Measurements from ENCODE around the gene KIRREL2. TPM values are rescaled to one million over a fixed set of nuclear protein-coding genes. Genes with fewer than 3 reads are reported as not detected.

Gene KIRREL2
- total RNA-seq, 1 experiment from 2014 or later, result 0.26 TPM

DNA sequence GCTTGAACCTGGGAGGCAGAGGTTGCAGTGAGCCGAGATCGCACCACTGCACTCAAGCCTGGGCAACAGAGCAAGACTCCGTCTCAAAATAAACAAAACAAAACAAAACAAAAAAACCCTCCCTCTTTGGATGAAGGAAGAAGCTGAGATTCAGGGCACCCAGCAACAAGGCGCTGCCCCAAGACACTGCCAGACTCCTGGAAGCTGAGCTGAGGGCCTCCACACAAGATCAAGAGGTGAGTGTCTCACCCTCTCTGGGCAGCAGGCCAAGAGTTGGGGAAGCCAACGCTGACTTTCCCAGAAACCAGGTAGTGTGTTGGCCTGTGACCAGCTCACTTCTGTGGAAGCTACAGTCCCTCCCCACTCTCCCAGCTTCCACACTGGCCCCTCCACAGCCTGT is 55.1 kb downstream of the KIRREL2 start:
- no TSS peak for BruUV-seq (replicated peaks)
- intact Hi-C loops (cut with micrococcal nuclease; ENCODE audit: unreplicated experiment), result no loop called here
- Mint-ChIP-seq H3K9me3 (ENCODE audit: low read depth, unreplicated experiment) (no peaks in the 10 kb centered on the region), H3K4me3 (ENCODE audit: low read depth, unreplicated experiment) (no peak overlapping the region), H3K4me1 (ENCODE audit: low read depth, unreplicated experiment) (no peaks in the 10 kb centered on the region), H3K27ac (ENCODE audit: unreplicated experiment) (no peak overlapping the region), H3K36me3 (ENCODE audit: insufficient read depth, unreplicated experiment) (no peaks in the 10 kb centered on the region), H3K27me3 (ENCODE audit: unreplicated experiment) (peaks cover 14% of the 10 kb centered on the region)
- TF ChIP-seq, protein P1, sequence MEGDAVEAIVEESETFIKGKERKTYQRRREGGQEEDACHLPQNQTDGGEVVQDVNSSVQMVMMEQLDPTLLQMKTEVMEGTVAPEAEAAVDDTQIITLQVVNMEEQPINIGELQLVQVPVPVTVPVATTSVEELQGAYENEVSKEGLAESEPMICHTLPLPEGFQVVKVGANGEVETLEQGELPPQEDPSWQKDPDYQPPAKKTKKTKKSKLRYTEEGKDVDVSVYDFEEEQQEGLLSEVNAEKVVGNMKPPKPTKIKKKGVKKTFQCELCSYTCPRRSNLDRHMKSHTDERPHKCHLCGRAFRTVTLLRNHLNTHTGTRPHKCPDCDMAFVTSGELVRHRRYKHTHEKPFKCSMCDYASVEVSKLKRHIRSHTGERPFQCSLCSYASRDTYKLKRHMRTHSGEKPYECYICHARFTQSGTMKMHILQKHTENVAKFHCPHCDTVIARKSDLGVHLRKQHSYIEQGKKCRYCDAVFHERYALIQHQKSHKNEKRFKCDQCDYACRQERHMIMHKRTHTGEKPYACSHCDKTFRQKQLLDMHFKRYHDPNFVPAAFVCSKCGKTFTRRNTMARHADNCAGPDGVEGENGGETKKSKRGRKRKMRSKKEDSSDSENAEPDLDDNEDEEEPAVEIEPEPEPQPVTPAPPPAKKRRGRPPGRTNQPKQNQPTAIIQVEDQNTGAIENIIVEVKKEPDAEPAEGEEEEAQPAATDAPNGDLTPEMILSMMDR (IDR thresholded peaks at IDR 0.05; ENCODE audit: unreplicated experiment), result no peak
- CTCF ChIA-PET, result interaction anchor here (1.2 kb wide), 1 partner anchor 12 kb away, joined by 3 read pairs; the partner anchor contains the start of gene NFKBID
- DNase-seq, result peak; percentile 53

DNA sequence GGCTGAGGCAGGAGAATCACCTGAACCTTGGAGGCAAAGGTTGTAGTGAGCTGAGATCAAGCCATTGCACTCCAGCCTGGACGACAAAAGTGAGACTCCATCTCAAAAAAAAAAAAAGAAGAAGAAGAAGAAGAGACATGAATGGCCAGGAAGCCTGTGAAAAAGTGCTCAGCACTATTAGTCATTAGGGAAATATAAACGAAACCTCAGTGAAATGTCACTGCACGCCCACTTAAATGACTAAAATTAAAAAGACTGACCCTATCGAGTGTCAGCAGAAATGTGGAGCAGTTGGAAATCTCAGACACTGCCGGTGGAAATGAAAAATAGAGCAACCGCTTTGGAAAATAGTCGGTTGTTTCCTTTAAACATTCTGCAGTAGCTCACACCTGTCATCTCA is 56.9 kb downstream of the KIRREL2 start:
- H3K27me3 Mint-ChIP-seq (ENCODE audit: unreplicated experiment), result peaks cover 14% of the 10 kb centered on the region
- no TSS peak for BruUV-seq (replicated peaks)
- H3K4me1 Mint-ChIP-seq (ENCODE audit: low read depth, unreplicated experiment), result no peaks in the 10 kb centered on the region
- H3K9me3 Mint-ChIP-seq (ENCODE audit: low read depth, unreplicated experiment), result no peaks in the 10 kb centered on the region
- intact Hi-C loops (cut with micrococcal nuclease; ENCODE audit: unreplicated experiment), result no loop called here
- TF ChIP-seq, protein P1 (IDR thresholded peaks at IDR 0.05; ENCODE audit: unreplicated experiment), result no peak
- CTCF ChIA-PET, result no interaction called here
- DNase-seq, result no peak
- H3K27ac Mint-ChIP-seq (ENCODE audit: unreplicated experiment), result no peak overlapping the region
- H3K4me3 Mint-ChIP-seq (ENCODE audit: low read depth, unreplicated experiment), result no peak overlapping the region
- no peaks in the 10 kb centered on the region for H3K36me3 Mint-ChIP-seq (ENCODE audit: insufficient read depth, unreplicated experiment)

DNA sequence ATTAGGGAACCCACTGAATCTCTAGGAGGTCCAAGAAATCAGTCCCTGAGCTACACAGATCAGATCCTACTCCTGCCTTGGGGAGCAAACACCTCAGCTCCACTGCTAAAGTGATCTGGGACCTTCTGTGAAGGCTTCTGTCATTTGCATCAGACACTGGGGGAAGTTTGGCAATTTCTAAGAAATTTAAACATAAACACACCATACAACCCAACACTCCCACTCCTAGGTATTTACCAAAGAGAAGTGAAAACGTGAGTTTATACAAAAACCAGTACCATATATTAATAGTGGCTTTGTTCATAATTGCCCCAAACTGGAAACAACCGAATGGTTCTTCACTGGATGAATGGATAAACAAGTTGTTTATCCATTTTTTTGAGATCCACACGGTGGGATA is 58.7 kb downstream of the KIRREL2 start:
- Mint-ChIP-seq H3K9me3 (ENCODE audit: low read depth, unreplicated experiment) (no peaks in the 10 kb centered on the region), H3K4me3 (ENCODE audit: low read depth, unreplicated experiment) (no peak overlapping the region), H3K4me1 (ENCODE audit: low read depth, unreplicated experiment) (no peaks in the 10 kb centered on the region), H3K36me3 (ENCODE audit: insufficient read depth, unreplicated experiment) (no peaks in the 10 kb centered on the region), H3K27me3 (ENCODE audit: unreplicated experiment) (peaks cover 27% of the 10 kb centered on the region), H3K27ac (ENCODE audit: unreplicated experiment) (no peak overlapping the region)
- intact Hi-C loops (cut with micrococcal nuclease; ENCODE audit: unreplicated experiment), result no loop called here
- CTCF ChIA-PET, result interaction anchor here (0.8 kb wide), 1 partner anchor 12 kb away, joined by 4 read pairs; no protein-coding TSS in a partner anchor
- TF ChIP-seq, protein P1 (IDR thresholded peaks at IDR 0.05; ENCODE audit: unreplicated experiment), result no peak
- BruUV-seq (replicated peaks), result no TSS peak
- DNase-seq, result no peak

Other genes with a start within 250 kb of the KIRREL2 start
- 35.3 and 38.0 TPM in 2 replicates for gene HAUS5, start 244.2 kb upstream of the KIRREL2 start, total RNA-seq (2022)
- 148 and 162 TPM in 2 replicates for gene RBM42, start 227.9 kb upstream of the KIRREL2 start, total RNA-seq (2022)
- 1.3 TPM in 1 of 2 replicates, not detected in the other for gene ETV2, start 215.2 kb upstream of the KIRREL2 start, total RNA-seq (2022)
- gene COX6B1, start 208.6 kb upstream of the KIRREL2 start, total RNA-seq (2022), result 488 and 497 TPM in 2 replicates
- gene UPK1A, start 190.4 kb upstream of the KIRREL2 start, total RNA-seq (2022), result not detected in 2 replicates
- gene ZBTB32, start 152.4 kb upstream of the KIRREL2 start, total RNA-seq (2022), result not detected in 2 replicates
- gene KMT2B, start 138.9 kb upstream of the KIRREL2 start, total RNA-seq (2022), result 65.2 and 65.3 TPM in 2 replicates
- gene IGFLR1, start 114.5 kb upstream of the KIRREL2 start, total RNA-seq (2022), result 9.2 and 9.9 TPM in 2 replicates
- gene U2AF1L4, start 111.5 kb upstream of the KIRREL2 start, total RNA-seq (2022), result 15.1 and 16.2 TPM in 2 replicates
- gene PSENEN, start 111.3 kb upstream of the KIRREL2 start, total RNA-seq (2022), result 114 and 126 TPM in 2 replicates
- gene LIN37, start 108.3 kb upstream of the KIRREL2 start, total RNA-seq (2022), result 12.4 and 15.9 TPM in 2 replicates
- gene HSPB6, start 99.9 kb upstream of the KIRREL2 start, total RNA-seq (2022), result 0.71 and 0.93 TPM in 2 replicates
- gene PROSER3, start 98.7 kb upstream of the KIRREL2 start, total RNA-seq (2022), result 70.3 and 70.7 TPM in 2 replicates
- 16.8 and 27.0 TPM in 2 replicates for gene ARHGAP33, start 81.3 kb upstream of the KIRREL2 start, total RNA-seq (2022)
- not detected in 2 replicates for gene PRODH2, start 44.1 kb upstream of the KIRREL2 start, total RNA-seq (2022)
- gene NPHS1, start 4.4 kb upstream of the KIRREL2 start, total RNA-seq (2022), result not detected in 2 replicates
- gene APLP1, start 11.7 kb downstream of the KIRREL2 start, total RNA-seq (2022), result 11.5 and 15.8 TPM in 2 replicates
- 14.9 and 15.6 TPM in 2 replicates for gene NFKBID, start 43.6 kb downstream of the KIRREL2 start, total RNA-seq (2022)
- gene HCST, start 45.6 kb downstream of the KIRREL2 start, total RNA-seq (2022), result not detected in 2 replicates
- gene TYROBP, start 51.4 kb downstream of the KIRREL2 start, total RNA-seq (2022), result not detected in 2 replicates
- gene LRFN3, start 79.5 kb downstream of the KIRREL2 start, total RNA-seq (2022), result 15.2 and 18.5 TPM in 2 replicates
- 16.9 and 17.1 TPM in 2 replicates for gene SDHAF1, start 138.3 kb downstream of the KIRREL2 start, total RNA-seq (2022)
- 19.7 and 23.5 TPM in 2 replicates for gene SYNE4, start 151.9 kb downstream of the KIRREL2 start, total RNA-seq (2022)
- 52.6 and 56.7 TPM in 2 replicates for gene ALKBH6, start 157.3 kb downstream of the KIRREL2 start, total RNA-seq (2022)
- 3.1 and 3.5 TPM in 2 replicates for gene CLIP3, start 176.0 kb downstream of the KIRREL2 start, total RNA-seq (2022)
- gene THAP8, start 197.4 kb downstream of the KIRREL2 start, total RNA-seq (2022), result 3.2 and 3.3 TPM in 2 replicates
- 25.5 and 29.6 TPM in 2 replicates for gene WDR62, start 198.0 kb downstream of the KIRREL2 start, total RNA-seq (2022)